DOHH2 (cell line): ENCODE data around the gene NOTCH1.

ENCODE experiments used
- CTCF ChIP-seq: fragments of 200-600 bp; sonication (generic); IDR thresholded peaks from one replicate; pipeline ENCODE4 v1.5.1; 2014; ENCODE audit warnings: antibody characterized with exemption, mild to moderate bottlenecking, low read depth, low read length; ENCODE audit not compliant: poor library complexity, severe bottlenecking
- EZH2phosphoT487 ChIP-seq: fragments of 200-600 bp; sonication (generic); IDR thresholded peaks from 2 replicates; pipeline ENCODE4 v1.6.1; 2017; ENCODE audit warnings: borderline replicate concordance, mild to moderate bottlenecking, antibody characterized with exemption, low read length, moderate library complexity, mixed read lengths

- TF ChIP-seq CTCF, result no peak
- TF ChIP-seq EZH2phosphoT487, result no peak
These were observed 27.2 kb downstream of the NOTCH1 start for GRCh38 chr9:136518623-136519022.
